Memory B cell (primary cell): ENCODE measurements around the gene WHRN.
A peak's percentile ranks its signal among the peaks of the same experiment; 100 is the strongest.

Experiments
- ATAC-seq: fragments of 150-1000 bp; cut with Tn5 transposase; 2 replicates; pipeline ENCODE4 v1.10.0; 2021; ENCODE audit warnings: low read depth, mild to moderate bottlenecking, moderate library complexity
- DNase-seq, 2 donors: peaks; one replicate each; pipeline ENCODE4 v3.0.0; 2022; ENCODE audit warnings: low spot score in 2 of 2
- H3K27ac Mint-ChIP-seq: one replicate; pipeline ENCODE4 v1.8.0; 2022; ENCODE audit warnings: mild to moderate bottlenecking, moderate library complexity, mixed read lengths
- H3K27me3 Mint-ChIP-seq: one replicate; pipeline ENCODE4 v1.8.0; 2022; ENCODE audit warnings: mixed read lengths
- H3K36me3 Mint-ChIP-seq: one replicate; pipeline ENCODE4 v1.8.0; 2022; ENCODE audit warnings: mild to moderate bottlenecking, mixed read lengths
- H3K4me1 Mint-ChIP-seq: one replicate; pipeline ENCODE4 v1.8.0; 2022; ENCODE audit warnings: mixed read lengths
- H3K4me3 Mint-ChIP-seq: one replicate; pipeline ENCODE4 v1.8.0; 2022; ENCODE audit warnings: mild to moderate bottlenecking, moderate library complexity, mixed read lengths
- H3K9me3 Mint-ChIP-seq: one replicate; pipeline ENCODE4 v1.8.0; 2022; ENCODE audit warnings: mixed read lengths

Gene WHRN

DNA sequence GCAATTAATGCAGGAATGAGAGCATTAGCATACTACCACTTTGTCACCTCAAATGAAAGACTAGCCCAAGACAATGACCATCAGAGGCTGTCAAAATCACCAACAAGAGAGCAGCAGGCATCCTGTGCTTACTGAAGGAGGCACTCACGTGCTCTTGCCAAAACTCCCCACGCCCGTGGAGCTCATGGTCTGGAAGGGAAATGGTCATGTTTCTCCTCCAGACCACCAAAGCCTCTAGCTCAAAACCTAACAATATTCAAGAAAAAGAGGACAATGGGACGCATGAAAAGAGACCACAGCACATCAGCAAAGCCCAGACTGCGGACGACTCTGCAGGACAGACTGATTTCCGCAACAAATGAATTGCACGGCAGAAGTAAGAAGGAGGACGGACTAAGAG, 130.3 kb downstream of the WHRN start:
- Mint-ChIP-seq H3K4me1 (peaks cover 58% of the 10 kb centered on the region), H3K27ac (peak overlapping the region; percentile 80), H3K36me3 (peaks cover 34% of the 10 kb centered on the region), H3K27me3 (no peaks in the 10 kb centered on the region), H3K4me3 (no peak overlapping the region), H3K9me3 (no peaks in the 10 kb centered on the region)
- ATAC-seq (no peak), DNase-seq (no peak)

DNA sequence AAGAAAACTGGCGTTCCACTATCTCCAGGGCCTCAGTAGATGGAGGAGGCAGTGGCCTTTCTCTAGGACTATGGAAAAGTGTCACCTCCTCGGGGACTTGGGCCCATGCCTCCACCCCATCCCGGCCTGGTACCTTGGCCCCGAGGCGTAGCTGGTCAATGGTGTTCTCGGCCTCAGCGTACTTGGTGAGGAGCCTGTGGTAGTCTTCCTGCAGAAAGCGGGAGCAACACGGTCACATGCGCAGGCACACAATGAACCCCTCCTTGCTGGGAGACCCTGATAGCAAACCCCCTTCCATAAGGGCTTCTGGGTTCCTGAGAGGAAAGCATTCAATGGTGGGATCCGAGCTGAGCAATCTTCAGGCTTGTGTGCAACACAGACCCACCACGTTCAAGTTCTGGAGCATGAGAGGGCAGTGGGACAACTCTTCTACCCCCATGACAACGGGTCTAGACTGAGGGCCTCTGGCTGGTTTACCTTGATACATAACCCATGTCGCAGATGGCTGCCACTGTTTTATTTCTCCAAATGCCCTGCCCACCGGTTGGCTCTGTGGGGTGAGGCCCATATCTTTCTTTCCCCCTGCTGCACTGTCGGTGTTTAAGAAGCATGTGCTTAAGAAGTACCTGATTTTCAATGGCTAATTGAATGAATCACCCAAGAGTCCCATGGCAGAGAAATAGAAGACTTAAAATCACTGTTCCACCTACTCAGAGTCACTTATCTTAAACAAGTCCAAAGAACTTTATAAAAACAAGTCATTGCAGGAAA, 131.1 kb downstream of the WHRN start:
- H3K36me3 Mint-ChIP-seq, result peaks cover 39% of the 10 kb centered on the region
- H3K4me1 Mint-ChIP-seq, result peaks cover 63% of the 10 kb centered on the region
- peaks cover 1% of the 10 kb centered on the region for H3K9me3 Mint-ChIP-seq

DNA sequence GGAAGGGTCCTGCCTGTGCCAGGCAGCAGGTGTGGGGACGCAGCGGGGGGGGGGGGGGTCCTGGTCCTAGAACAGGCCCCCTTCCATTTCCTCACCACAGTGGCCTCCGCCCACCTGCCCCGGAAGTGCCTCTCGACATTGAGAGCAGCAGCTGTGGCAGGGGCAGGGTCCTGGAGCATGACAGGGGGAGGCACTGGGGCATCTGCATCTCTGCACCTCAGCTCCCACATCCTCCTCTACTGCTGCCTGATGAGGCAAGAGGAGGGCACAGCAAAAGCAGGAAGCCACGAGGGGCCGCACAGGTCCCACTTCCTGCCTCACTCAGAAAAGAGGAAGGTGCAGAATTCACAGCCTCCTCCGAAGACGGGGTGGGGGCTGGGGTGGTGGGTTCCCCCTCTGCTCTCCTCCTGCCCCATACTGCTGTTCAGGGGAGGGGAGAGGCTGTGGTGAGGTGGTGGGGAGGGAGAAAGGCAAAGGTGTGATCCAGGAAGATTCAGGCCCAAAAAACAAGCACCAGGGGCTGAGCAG, 132.3 kb downstream of the WHRN start:
- Mint-ChIP-seq H3K27me3 (no peaks in the 10 kb centered on the region), H3K9me3 (peaks cover 1% of the 10 kb centered on the region), H3K27ac (peak overlapping the region; percentile 80), H3K4me3 (peak overlapping the region; percentile 50), H3K36me3 (peaks cover 36% of the 10 kb centered on the region), H3K4me1 (peaks cover 60% of the 10 kb centered on the region)
- ATAC-seq (peak; percentile 95), DNase-seq (peak; percentile 68 to 87)

More for the DNA sequence above, 131.1 kb downstream of the WHRN start:
- H3K27me3 Mint-ChIP-seq, result no peaks in the 10 kb centered on the region
- peak overlapping the region; percentile 80 for H3K27ac Mint-ChIP-seq
- no peak for ATAC-seq
- DNase-seq, result no peak
- H3K4me3 Mint-ChIP-seq, result peak overlapping the region; percentile 45

DNA sequence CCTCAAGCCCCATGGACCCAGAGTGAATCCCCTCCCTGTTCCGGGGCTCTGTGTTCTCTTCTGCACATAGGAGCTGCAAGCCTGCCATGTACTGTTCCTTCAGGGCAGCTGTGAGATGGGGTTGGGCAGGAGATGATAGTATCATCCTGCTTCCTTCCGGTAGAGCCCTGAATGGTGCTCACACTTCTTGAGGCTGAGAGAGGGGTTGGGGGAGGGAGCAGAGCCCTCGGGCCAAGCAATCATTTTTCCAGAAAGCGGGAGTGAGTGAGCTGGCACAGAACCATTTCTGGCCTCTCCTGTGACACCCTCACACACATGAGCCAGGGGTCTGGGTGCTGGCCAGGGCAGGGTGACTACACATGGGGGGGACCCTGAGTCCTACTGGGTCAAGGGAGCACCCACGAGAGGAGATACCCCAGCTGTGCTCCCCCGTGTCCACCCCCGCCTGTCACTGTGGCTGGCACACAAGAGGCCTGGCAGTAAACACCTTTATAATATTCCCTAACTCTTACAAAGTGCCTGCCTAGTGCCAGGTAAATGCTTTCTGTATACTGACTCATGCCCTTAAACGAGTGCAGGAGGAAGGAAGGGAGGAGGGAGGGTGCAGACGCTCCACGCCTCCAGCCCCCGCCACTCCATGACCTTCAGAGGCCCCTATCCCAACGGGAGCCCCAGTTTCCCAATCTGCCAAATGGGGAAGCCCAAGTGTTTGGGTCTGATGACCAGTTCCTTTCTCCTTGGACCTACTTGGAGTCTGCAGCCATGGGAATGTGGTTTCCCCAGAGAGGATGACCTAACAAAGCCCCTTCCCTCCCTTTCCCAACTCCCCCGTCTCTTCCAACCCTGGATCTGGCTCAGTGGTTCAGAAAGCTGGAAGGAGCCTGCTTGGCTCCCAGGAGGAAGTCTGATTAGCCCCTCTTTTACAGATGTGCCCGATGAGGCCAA, 133.0 kb downstream of the WHRN start:
- Mint-ChIP-seq H3K4me3 (peak overlapping the region; percentile 69), H3K36me3 (peaks cover 35% of the 10 kb centered on the region), H3K27me3 (no peaks in the 10 kb centered on the region), H3K9me3 (peaks cover 1% of the 10 kb centered on the region), H3K4me1 (peaks cover 62% of the 10 kb centered on the region), H3K27ac (peak overlapping the region; percentile 80)
- peak; percentile 7 for ATAC-seq
- no peak for DNase-seq

DNA sequence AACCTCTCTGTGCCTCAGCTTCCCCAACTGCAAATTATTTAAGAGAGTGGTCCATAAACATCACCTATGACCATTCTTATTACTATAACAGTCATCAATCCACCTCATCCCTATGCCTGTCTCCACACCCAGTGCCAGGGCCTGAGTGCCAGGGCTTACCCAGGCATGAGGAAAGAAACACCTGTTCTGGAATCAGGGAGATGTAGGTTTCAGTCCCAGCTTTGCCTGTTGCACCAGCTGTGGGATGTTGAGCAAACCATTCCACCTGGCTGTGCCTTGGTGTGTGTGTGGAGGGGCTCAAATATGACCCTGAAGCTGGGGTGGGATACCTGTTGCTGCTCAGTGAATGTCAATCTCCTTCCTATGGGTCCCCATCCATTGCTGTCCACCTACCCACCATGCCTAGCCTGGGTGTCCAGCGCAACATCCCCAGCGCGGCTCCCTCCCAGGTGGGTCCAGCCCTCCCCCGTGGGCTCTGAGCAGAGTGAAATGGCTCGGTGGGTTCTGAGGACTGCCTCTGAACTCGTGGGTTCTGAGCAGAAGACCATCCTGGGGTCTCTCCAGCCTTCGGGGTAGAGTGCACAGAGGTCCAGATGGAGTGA, 133.8 kb downstream of the WHRN start:
- Mint-ChIP-seq H3K9me3 (peaks cover 1% of the 10 kb centered on the region), H3K4me1 (peaks cover 70% of the 10 kb centered on the region), H3K27me3 (no peaks in the 10 kb centered on the region), H3K36me3 (peaks cover 29% of the 10 kb centered on the region), H3K27ac (peak overlapping the region; percentile 80), H3K4me3 (peak overlapping the region; percentile 69)
- DNase-seq, result no peak
- ATAC-seq, result no peak

DNA sequence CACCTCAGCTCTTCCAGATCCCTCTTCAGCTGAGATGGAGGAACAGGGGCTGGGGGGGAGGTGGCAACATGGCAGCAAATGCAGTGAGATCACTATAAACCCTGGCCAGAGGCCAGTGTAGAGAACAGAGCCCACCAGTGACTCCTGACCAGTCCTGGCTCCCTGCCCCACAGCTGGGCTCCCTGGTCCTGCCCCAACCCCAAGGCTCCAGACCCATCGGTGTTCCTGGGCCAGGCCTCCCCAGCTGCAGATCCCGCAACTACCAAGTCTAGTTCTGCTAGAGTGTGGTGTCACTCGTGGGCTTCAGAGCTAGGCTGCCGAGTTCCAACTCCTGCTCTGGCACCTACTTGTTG, 134.3 kb downstream of the WHRN start:
- H3K4me3 Mint-ChIP-seq, result peak overlapping the region; percentile 69
- no peak for DNase-seq
- H3K27ac Mint-ChIP-seq, result peak overlapping the region; percentile 80
- peaks cover 74% of the 10 kb centered on the region for H3K4me1 Mint-ChIP-seq
- peaks cover 32% of the 10 kb centered on the region for H3K36me3 Mint-ChIP-seq
- H3K9me3 Mint-ChIP-seq, result peaks cover 1% of the 10 kb centered on the region
- H3K27me3 Mint-ChIP-seq, result no peaks in the 10 kb centered on the region
- no peak for ATAC-seq

DNA sequence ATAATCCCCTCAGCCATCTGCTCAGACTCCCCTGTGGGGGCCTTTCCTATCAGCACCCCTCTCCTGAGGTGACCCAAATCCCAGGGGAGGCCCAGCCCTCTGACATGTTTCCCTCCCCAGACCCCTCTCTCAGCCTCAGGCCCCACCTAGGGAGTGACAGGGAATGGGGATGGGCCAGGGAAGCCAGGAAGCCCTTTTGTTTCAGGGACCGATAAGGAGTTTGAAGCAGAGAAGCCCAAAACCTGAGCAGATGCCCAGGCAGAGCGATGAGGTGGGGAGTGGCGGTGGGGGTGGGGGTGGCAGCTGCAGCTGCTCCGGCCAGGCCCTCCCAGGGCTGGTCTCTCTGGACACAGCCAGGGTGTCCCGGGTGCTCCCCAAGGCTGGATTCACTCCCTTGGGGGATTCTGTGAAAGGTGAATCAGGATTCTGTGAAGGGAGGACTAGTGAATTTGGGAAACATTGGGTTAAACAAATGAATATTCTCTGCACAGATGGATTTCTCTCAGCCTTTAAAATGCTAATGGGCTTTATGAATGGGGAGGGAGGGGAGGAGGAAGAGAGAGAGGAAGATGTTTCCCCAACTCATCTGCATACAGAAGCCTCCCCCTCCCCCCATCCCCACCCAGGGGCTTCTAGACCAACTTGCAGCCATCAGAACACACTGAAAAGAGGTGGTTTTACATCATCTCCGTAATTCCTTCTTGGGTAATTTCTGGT, 134.9 kb downstream of the WHRN start:
- peaks cover 1% of the 10 kb centered on the region for H3K9me3 Mint-ChIP-seq
- peaks cover 31% of the 10 kb centered on the region for H3K36me3 Mint-ChIP-seq
- no peak for DNase-seq
- H3K27ac Mint-ChIP-seq, result peak overlapping the region; percentile 80
- H3K4me1 Mint-ChIP-seq, result peaks cover 74% of the 10 kb centered on the region
- peak overlapping the region; percentile 28 for H3K4me3 Mint-ChIP-seq
- no peaks in the 10 kb centered on the region for H3K27me3 Mint-ChIP-seq
- no peak for ATAC-seq

DNA sequence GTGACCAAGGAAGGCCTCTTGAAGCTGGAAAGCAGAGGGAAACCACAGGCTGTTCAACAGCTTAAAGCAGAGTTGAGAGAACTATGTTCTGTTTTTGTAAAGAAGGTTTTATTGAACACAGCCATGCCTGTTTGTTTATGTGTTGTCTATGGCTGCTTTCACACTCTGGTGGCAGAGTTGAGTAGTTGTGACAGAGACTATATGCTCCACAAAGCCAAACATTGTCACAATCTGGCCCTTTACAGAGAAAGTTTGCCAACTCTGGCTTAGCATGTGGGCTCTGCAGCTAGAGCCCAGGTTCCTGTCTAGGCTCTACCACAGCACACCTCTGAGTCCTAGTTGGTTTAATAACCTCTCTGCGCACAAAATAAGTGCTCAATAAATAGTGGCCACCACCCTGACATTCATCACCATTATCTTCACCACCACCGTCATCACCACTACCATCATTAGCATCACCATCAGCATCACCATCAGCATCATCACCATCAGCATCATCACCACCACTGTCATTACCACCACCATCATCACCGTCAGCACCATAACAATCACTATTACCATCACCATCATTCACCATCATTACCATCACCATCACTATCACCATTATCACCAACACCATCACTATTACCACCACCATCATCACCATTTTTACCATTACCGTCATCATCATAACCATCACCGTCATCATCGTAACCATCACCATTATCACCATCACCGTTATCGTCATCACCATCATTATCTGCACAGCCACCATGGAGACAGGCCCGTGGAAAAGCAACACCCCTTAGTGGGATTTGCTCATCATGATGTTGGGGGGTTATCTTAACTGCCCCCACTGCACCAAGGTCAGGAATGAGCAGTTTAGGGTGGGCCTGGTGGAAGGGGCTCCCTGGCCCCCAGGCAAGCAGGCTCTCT, 135.8 kb downstream of the WHRN start:
- H3K9me3 Mint-ChIP-seq, result peaks cover 1% of the 10 kb centered on the region
- peaks cover 30% of the 10 kb centered on the region for H3K36me3 Mint-ChIP-seq
- H3K27ac Mint-ChIP-seq, result peak overlapping the region; percentile 79
- no peak for DNase-seq
- no peaks in the 10 kb centered on the region for H3K27me3 Mint-ChIP-seq
- H3K4me3 Mint-ChIP-seq, result peak overlapping the region; percentile 9
- H3K4me1 Mint-ChIP-seq, result peaks cover 70% of the 10 kb centered on the region
- no peak for ATAC-seq

DNA sequence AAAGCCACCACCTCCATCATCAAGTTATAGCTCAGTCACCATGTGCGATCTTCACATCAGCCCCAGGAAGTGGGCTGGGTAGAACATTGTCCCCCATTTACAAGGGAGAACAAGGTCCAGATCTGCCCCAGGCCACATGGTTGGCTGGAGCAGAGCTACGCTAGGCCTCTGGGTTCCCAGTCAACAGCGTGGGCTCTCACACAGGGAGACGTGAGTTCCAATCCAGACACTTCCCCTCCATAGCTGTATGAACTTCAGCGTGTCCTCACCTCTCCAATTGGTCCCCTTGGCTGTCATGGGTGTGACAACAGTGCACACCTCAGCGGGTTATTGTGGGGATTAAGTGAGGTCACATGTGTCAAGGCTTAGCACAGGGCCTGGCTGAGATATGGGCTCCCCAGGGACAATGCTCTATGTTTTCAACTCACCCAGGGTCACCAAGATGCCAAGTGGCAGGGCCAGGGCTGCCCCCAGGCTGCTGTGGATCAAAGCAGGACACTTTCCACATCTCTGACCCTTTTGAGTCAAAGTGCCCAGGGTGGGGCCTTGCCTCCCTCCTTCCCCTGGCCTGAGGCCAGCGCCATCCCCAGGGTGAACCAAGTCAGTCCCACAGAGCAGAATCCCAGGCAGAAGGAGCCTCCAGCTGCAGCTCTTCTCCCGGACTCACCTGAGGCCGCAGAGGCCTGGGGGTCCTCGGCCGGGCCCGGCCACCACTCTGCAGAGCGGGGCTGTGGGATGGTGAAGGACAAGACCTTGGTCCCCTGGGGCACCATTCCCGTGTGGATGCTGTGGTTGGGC, 137.3 kb downstream of the WHRN start:
- DNase-seq (no peak), ATAC-seq (peak; percentile 10)
- Mint-ChIP-seq H3K36me3 (peaks cover 40% of the 10 kb centered on the region), H3K4me3 (peak overlapping the region; percentile 77), H3K4me1 (peaks cover 72% of the 10 kb centered on the region), H3K27me3 (no peaks in the 10 kb centered on the region), H3K9me3 (peaks cover 1% of the 10 kb centered on the region), H3K27ac (peak overlapping the region; percentile 91)

DNA sequence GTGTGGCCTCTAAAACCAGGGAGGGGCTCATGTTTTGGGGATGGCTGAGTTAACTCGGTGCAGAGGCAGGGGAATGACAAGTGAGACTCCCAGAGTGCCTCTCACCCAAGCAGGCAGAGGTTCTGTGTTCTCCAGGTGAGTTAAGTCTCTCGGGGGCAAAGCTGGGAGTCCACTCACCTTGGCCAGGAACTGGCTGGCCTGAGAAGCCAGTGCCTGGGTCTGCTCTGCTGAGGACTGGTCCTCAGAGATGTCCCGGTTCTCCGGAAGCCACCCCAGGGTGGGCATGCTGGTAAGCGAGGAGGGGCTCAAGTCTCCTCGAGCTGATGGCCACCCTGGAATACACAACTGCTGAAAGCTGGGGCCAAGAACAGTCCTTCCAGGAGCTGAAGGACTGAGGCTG, 137.9 kb downstream of the WHRN start:
- DNase-seq (no peak), ATAC-seq (no peak)
- Mint-ChIP-seq H3K4me3 (peak overlapping the region; percentile 77), H3K4me1 (peaks cover 67% of the 10 kb centered on the region), H3K36me3 (peaks cover 40% of the 10 kb centered on the region), H3K9me3 (peaks cover 1% of the 10 kb centered on the region), H3K27ac (peak overlapping the region; percentile 91), H3K27me3 (no peaks in the 10 kb centered on the region)

DNA sequence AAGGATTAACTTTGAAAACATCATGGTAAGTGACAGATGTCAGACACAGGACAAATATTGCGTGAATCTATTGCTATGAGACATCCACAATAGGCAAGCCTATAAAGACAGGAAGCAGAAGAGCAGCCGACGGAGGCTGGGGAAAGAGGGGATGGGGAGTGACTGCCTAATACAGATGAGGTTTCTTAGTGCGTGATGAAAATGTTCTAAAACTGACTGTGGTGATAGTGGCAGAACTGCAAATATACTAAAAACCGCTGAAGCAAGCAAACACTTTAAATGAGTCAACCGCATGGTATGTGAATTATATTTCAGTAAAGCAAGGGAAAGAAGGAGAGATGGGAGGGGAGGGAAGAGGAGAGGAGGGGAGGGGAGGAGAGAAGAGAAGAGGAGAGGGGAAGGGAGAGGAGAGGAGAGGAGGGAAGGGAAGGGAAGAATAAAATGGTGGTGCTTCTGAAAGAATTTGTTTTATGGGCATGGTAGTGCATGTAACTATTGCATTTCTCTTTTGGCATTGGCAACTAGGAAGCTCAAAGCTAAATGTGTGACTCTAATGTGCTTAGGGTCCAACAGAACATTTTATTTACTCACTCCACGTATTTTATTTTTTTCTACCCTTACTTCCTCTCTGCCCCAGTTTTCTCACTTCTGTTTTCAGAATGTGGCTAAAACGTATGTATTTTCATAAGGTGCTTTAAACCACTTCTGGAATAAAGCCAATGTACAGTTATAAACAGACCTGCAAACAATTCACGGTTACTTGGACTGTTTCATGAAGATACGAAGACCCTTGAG, 138.7 kb downstream of the WHRN start:
- H3K36me3 Mint-ChIP-seq, result peaks cover 42% of the 10 kb centered on the region
- H3K4me1 Mint-ChIP-seq, result peaks cover 58% of the 10 kb centered on the region
- peaks cover 1% of the 10 kb centered on the region for H3K9me3 Mint-ChIP-seq
- ATAC-seq (peak; percentile 76), DNase-seq (no peak)
- H3K4me3 Mint-ChIP-seq, result peak overlapping the region; percentile 77
- peak overlapping the region; percentile 91 for H3K27ac Mint-ChIP-seq
- H3K27me3 Mint-ChIP-seq, result no peaks in the 10 kb centered on the region
